GM18526 (cell line): ENCODE results near the gene MAB21L3.

Experiments used
- POLR2A ChIP-seq: IDR thresholded peaks from 3 replicates; pipeline ENCODE4 v1.6.1; 2011; ENCODE audit not compliant: insufficient read length; ENCODE audit errors: extremely low read depth

MAB21L3 gene

DNA sequence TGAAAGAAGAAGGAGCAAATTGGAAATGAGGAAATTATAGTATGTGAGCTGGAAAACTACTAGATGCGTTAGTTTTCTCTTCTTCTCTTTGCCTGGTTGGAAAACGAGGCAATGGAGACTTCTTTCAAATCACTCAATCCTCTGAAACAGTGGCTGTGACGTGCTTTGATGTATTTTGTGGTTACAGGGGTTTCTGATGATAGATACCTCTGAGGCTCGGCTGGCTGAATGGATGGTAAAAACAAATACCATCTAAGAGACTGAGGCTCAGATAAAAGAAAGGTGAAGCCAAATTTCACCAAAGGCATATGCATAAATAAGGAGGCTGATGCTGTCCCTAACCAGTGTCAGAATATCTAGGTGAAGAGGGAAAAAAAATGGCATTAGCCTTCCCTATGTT, 15.1 kb downstream of the MAB21L3 start:
- TF ChIP-seq POLR2A, result no peak

DNA sequence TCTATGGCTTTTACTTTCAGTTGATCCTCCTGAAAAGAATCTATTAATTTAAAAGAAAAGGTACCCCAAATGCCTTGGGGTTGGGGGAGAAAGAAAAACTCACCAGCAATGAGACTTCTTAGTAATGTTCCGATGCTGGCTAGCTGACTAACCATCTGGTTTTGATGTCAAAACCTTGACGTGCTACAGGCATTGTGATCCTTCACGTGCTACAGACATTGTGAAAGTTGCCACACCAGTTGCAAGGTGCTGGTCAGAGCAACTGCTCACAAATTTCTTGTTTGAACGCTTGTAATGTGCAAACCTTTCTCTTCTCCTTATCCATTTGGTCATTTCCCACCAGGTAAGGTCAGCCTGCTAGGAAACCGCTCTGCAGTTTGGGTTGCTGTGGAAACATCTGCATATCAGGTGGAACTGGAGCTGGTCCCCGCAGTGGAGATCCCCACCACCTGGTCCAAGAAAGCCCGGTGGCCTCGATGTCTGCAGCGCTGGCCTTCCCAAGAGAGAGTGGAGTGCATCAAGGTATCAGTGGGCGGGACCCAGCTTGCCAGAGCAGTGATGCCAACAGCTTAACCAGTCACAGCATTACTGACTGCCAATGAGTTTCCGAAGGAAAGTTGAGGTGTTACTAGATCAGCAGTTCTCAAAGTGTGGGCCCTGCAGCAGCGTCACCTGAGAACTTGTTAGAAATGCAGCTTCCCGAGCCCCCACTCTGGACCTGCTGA, 16.1 kb downstream of the MAB21L3 start:
- no peak for TF ChIP-seq POLR2A

DNA sequence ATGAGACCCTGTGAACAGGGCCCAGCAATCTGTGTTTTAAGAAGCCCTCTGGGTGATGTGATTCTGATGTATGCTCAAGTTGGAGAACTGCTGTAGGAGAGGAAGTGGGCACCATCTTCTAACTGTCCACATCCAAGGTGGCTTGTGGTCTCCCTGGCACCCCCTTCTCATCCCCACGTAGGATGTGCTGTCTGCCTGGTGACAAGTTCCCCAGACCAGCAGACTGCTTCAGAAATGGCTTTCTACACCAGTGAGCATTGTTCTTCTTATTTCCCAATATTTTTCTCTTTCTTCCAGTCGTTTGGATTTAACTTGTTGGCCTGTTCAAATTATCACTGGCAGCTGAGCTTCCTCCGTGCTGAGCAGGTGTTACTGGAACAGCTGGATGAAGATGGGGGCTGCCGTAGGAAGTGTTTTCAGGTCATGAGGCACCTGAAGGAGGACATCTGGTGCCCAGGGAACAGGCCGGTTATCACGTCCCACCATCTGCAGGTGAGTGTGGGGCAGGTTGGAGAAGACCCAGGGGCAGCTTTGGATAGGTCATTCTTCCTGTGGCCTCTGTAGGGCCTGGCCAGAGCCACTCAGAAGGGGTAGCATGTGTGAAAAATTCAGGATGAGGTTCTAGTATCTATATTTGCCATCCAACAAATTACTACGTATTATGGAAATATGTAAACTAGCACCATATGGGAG, 16.8 kb downstream of the MAB21L3 start:
- no peak for TF ChIP-seq POLR2A

- TF ChIP-seq POLR2A, result no peak
These were observed 17.5 kb downstream of the MAB21L3 start for GRCh38 chr1:116128664-116129063.

- TF ChIP-seq POLR2A, result no peak
These were observed 18.3 kb downstream of the MAB21L3 start for GRCh38 chr1:116129537-116129936.

DNA sequence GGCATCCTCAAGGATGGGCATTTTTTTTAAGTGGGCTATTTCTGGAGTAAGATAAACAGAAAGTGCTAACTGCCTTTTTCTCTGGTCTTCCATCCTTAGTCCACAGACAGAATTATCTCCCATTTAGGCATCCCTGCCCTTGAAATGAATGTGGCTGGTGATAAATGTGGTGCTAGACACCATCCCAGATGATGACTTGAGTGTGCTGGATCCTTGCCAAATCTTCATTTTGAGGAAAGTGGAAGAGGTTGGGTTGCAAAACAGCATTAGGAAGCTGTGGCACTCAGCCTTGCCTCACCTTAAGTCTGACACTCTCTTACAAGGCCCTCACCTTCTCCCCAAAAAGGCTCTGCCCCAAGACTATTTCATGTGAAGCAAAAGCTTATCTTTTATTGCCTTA, 19.2 kb downstream of the MAB21L3 start:
- TF ChIP-seq POLR2A, result no peak

DNA sequence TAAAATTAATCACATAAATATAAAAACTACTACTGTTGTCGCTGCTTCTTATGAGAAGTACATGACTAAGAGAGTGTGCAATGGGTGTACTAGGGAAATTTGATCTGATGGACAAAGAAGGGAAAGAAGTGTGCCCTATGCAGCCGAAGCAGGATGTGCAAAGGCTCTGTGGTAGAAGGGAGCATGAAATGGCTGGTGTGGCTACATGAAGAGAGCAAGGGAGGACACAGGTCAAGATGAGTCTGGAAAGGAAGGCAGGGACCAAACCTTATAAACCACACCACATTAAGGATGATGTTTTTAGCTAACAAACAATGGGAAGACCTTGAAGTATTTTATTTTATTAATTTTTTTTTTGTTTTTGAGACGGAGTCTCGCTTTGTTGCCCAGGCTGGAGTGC, 20.0 kb downstream of the MAB21L3 start:
- no peak for TF ChIP-seq POLR2A

DNA sequence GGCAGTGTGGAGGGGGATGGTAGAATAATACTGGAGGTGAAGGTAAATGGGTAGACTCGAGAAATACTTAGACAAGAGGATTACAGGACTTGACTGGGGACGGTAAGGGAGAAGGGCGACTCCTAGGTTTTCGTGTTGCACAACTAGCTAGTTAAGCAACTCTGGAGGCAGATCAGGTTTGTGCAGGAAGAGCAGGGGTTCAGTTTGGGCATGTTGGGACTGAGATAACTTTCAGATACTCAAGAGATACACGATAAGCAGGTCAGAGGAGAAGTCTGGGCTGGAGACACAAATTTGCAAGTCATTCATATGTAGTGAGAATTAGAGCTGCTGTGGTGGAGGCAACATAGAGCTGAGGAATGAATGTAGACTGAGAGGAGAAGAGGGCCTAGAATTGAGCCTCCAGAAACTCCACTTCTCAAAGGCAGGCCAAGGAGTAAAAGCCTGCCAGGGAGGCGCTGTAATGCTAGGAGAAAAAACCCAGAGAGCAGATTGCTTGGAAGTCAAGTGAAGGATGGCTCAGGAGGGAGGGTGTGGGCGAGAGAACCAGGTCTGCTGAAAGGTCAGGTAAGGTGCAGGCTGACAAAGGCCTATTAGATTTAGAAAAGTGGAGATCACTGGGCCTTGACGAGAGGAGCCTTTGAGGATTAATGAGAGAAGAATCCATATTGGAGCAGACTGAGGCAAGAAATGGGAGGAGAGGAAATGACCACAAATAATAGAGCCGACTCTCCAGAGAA, 20.8 kb downstream of the MAB21L3 start:
- TF ChIP-seq POLR2A, result no peak

- no peak for TF ChIP-seq POLR2A
These were observed 22.7 kb downstream of the MAB21L3 start for GRCh38 chr1:116133696-116134475.

- TF ChIP-seq POLR2A, result no peak
These were observed 23.2 kb downstream of the MAB21L3 start for GRCh38 chr1:116134476-116134773.

DNA sequence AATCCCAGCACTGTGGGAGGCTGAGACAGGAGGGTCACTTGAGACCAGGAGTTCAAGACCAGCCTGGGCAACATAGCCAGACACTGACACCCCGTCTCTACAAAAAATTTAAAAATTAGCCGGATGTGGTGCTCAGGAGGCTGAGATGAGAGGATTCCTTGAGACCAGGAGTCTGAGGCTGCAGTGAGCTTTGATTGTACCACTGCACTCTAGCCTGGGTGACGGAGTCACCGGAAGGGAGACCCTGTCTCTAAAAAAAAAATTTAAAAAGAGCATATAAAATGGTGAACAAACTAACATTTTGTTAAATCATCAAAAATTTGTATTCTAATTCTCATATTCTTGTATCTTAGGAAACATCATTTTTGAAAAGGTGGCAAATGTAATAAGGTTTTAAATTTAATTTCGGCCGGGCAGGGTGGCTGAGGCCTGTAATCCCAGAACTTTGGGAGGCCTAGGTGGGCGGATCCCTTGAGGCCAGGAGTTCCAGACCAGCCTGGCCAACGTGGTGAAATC, 27.1 kb downstream of the MAB21L3 start:
- no peak for TF ChIP-seq POLR2A

GRCh38 chr1:116139592-116140134, 28.5 kb downstream of the MAB21L3 start:
- TF ChIP-seq POLR2A, result no peak

- no peak for TF ChIP-seq POLR2A
These were observed 33.0 kb downstream of the MAB21L3 start for GRCh38 chr1:116144151-116144550.

GRCh38 chr1:116147114-116147510, 35.9 kb downstream of the MAB21L3 start:
- TF ChIP-seq POLR2A, result no peak

- no peak for TF ChIP-seq POLR2A
These were observed 36.8 kb downstream of the MAB21L3 start for GRCh38 chr1:116147972-116148371.

- no peak for TF ChIP-seq POLR2A
These were observed 37.8 kb downstream of the MAB21L3 start for GRCh38 chr1:116148967-116149366.

DNA sequence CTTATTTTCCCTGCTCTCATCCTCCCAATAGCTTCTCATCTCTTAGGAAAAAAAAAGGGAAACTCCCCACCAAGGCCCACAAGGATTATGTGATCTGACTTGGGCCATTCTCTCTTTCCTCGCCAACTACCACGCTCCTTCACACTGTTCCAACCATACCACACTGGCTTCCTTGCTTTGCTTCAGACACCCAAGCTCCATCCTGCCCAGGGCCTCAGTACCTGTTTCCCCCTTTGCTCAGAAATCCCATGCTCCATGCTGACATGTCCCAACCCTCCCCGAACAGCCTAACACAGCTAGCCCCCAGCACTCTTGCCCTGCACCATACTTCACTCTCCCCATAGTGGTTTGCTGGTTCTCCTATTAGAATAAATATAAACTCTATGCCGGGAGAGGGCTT, 39.2 kb downstream of the MAB21L3 start:
- TF ChIP-seq POLR2A, result no peak
